HG02852 (cell line): ENCODE results near the gene EYS.
"Not testable (repeated sequence)": the region's sequence is repeated elsewhere in the genome, so short reads cannot be mapped to it uniquely, and the experiment has no call there.

ENCODE experiments used
- ATAC-seq: cut with Tn5 transposase; IDR thresholded peaks from one replicate; pipeline ENCODE4 v1.9.1; 2021; ENCODE audit warnings: mild to moderate bottlenecking, moderate library complexity; ENCODE audit not compliant: unreplicated experiment

Gene EYS

GRCh38 chr6:63787021-63787420, 1920.0 kb downstream of the EYS start:
- no peak for ATAC-seq

- ATAC-seq: peak; percentile 68
Measured at GRCh38 chr6:63785006-63785405, 1922.0 kb downstream of the EYS start.

- ATAC-seq: no peak
Measured at GRCh38 chr6:63783096-63783495, 1923.9 kb downstream of the EYS start.

DNA sequence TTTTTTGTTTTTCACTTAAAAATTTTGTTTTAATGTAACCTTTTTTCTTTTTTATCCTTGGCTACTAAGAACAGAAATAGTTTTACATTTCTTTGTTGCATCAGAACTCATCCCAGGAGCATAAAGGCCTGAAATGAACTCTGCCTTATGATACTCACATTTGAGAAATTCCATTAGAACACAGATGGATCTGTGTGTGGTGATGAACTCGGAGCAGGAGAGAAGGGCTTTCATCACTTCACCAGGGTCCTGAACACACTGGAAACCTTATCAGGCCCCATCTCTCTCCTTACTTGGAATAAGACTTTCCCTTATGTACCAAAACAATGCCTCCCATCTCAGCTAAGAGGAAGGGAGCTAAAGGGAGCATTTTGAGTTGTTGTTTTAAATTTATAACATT, 1932.1 kb downstream of the EYS start:
- ATAC-seq: no peak

DNA sequence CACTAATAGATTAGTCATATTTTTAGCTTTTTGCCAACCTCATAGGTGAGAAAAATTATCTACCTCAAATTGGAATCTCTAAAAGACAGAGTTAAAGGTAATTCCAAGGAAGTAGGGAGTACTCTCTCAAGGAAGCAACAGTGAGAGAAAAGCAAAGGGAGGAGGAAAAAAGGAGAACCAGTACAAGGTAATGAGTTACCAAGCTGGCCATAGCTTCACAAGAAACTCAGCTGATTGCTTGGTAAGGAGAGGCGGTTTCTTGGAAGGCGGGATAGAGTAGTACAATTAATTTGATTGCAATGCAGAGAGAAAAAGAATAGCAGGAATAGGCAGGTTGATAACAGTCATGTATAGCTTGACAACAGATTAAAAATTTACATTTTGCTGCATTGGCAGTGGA, 1933.8 kb downstream of the EYS start:
- ATAC-seq: no peak

DNA sequence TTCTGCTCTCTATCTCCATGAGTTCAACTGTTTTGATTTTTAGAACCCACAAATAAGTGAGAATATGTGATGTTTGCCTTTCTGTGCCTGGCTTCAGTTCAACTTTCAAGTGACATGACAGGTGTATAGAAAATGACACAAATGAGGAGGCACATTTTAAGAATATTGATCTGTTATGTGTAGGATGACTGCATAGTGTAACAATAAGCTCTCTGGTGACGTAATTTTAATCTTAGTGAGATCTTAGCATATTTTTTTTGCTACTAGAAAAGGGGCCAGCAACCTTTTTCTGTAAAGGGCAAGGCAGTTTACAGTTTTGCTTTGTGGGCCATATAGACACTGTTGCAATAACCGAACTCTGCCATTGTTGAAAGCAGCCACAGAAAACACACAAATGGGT, 1941.2 kb downstream of the EYS start:
- ATAC-seq: no peak

DNA sequence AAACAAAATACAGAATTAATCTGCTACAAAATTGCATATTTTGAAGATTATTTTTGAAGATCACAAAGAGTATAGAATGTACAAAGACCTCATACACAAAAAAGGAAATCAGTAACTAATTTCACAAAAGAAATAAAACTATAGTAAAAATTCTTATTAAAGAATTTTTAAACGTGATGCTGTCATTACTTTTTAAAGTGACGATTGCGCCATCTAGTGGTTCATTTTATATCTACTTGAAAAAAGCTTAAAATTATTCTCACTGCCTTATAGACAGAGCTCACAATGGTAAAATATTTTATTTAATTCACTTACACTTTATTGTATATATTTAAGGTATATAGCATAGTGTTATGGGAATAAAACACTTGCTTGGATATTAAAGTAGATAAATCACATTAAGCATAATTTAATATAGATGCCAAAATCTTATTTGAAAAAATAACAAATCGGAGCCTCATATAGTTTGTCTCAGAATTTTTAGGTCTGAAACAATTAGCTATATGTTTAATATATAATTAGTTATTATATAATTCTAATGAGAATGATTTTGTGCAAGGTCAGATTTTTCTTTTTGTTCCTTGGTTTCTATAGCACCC, 1942.6 kb downstream of the EYS start:
- ATAC-seq: no peak

DNA sequence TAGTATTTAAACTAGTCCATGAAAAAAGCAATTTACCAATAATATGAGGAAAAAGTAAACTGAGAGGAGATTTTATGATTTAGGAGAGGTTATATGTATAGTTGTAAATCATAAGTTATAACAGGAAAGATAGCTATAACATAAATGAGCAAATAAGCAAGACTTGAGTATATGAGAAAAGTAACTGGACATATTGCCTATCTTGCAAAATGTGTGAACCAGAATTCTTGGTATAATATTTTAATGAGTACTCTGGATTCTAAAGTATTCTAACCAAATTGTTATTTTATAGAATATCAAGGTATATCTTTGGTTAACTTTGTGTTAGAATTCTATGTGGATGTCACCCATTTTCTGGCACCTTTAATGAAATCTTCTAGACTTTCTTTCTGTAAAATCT, 1946.8 kb downstream of the EYS start:
- no peak for ATAC-seq

GRCh38 chr6:63759605-63760105, 1947.4 kb downstream of the EYS start:
- no peak for ATAC-seq

DNA sequence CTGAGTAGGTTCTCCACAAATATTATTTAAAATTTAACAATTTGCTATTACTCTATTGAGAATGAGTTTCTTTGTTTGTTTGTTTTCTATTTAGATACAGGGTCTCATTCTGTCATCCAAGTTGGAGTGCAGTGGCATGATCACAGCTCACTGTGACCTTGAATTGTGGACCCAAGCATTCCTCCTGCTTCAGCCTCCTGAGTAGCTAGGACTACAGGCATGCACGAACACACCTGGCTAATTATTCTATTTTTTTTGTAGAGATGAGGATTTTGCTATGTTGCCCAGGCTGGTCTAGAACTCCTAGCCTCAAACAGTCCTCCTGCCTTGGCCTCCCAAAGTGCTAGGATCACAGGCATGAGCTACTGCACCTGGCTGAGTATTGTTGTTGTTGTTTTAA, 1949.2 kb downstream of the EYS start:
- ATAC-seq: no peak

- ATAC-seq: not testable (repeated sequence)
Measured at GRCh38 chr6:63757275-63757674, 1949.8 kb downstream of the EYS start.

GRCh38 chr6:63750400-63750799, 1956.6 kb downstream of the EYS start:
- ATAC-seq: no peak

DNA sequence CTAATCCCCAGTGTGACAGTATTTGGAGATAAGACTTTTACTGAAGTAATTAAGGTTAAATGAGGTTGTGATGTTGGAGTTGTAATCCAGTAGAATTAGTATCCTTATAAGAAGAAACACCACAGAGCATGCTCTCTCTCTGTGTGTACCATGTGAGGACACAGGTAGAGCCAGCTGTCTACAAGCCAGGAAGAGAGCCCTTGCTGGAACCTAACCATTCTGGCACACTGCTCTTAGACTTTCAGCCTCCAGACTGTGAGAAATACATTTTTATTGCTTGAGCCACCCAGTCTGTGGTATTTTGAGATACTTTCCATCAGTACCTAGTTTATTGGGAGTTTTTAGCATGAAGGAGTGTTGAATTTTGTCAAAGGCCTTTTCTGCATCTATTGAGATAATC, 1961.2 kb downstream of the EYS start:
- no peak for ATAC-seq

- no peak for ATAC-seq
Measured at GRCh38 chr6:63744810-63745209, 1962.2 kb downstream of the EYS start.

GRCh38 chr6:63743691-63744090, 1963.3 kb downstream of the EYS start:
- no peak for ATAC-seq

DNA sequence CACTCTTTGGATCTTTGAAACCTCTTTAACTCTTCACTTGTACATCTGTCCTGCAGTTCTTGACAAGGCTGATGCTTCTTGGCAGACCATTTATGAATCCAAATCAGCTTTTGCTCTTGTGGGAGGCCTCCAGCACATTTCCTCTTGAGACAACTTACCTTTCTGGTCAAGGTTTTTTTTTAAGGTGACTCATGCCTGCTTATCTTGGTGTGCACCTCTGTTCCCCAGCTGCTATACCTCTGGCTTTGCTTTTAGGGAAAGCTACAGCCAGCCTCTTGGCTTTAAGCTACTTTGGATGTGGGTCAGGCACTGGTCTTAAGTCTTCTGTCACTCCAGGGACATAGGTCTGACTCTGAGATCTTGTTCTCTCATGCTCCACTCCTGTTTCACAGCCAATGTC, 1965.0 kb downstream of the EYS start:
- no peak for ATAC-seq

DNA sequence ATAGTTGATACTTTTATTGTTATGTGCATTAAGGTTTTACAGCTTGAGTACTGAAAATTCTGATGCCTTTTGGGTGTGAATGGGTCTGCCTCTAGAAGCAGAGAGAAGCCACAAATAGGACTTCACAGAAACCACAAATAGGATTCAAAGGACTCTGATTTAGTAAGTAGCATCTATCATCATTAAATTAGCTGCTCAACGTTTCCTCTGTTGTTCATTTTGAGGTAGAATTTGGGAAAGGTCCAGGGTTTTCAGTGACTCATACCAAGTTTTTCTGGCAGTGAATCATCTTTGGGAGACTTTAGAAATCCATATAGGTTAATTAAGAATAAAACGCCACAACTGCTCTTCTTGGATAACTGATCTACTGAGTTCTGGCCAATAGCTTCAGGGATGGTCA, 1966.3 kb downstream of the EYS start:
- no peak for ATAC-seq

DNA sequence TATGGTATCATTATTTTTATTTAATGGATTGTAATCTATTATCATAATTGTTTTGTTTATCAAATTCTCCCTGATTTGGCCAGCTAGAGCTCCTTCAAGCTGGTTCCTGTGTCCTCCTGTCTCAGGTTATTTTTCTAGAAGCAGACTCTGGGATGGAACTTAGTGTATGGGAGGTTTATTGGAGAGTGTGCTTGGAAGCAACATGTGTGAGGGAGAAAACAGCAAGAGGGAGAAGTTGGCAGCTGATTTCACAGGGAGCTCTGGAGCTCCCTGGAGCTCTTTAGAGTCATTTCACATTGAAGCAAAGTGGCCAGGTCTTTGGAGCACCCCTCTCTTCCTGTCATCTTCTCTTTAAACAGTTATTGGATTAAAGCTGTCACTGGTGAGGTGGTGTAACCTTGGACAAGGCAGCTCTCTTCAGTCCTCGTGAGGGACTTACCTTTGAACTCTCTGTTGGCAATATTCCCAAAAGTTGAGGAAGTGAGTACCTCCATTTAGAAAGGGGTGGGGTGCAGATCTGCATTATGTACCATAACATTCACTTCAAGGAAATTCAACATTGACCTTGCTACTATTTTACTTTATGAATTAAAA, 1967.8 kb downstream of the EYS start:
- no peak for ATAC-seq

GRCh38 chr6:63738190-63738589, 1968.8 kb downstream of the EYS start:
- not testable (repeated sequence) for ATAC-seq

GRCh38 chr6:63734923-63735322, 1972.1 kb downstream of the EYS start:
- no peak for ATAC-seq

GRCh38 chr6:63732336-63732735, 1974.7 kb downstream of the EYS start:
- ATAC-seq: no peak

DNA sequence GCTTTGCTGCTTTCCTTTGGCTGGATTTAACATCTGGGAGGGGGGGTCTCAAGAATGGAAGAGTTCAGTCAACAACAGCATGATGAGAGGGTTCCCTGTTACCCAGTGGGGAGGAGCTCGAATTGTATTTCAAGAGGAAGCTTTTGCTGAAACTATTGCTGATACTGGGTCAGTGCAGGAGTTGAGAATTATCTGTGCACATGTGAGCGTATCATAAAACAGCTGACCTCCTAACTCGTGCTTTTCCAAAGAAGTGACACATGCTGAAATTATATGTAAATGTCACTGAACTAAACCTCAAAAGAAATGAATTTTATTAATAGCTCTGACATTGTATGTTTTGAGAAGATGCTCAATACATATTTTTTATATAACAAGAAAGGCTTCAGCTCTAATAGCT, 1975.1 kb downstream of the EYS start:
- ATAC-seq: no peak

- no peak for ATAC-seq
Measured at GRCh38 chr6:63730311-63730710, 1976.7 kb downstream of the EYS start.
